ENCODE results near the gene VWA3B.

DNA sequence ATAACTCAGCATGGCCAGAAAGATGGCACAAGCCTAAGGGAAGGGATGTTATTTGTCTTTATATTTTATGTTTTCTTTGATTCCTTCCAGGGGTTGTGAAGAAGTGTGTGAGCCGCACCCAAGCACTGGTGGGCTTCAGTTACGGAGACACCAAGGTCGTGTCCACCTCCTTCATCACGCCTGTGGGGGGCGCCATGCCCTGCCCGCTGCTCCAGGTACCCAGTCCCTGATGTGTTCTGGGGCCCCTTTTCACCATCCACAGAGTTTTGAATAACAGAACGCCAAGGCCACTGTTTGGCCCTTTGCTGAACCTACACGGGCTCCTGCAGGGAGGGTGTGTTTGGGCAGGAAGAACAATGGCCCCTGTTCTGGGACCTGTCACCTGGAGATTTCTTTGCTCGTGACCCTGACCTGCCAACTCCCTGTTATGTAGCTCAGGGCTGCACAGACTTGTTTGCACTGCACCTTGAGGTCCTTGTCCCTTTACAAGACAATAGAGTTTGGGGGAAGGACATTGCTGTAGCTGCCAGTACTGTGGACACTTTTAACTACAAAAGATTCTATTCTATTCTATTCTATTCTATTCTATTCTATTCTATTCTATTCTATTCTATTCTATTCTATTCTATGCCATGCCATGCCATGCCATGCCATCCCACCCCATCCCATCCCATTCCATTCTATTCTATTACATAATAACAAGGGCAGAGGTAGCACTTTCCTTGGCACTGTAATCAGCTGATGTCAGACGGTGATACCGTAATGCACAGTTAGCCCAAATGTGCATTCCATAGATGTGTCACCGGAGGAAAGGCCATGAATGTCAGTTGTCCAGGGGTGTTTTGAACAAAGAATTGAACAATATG lies 211.1 kb downstream of the VWA3B start:
- TF ChIP-seq, protein P1, sequence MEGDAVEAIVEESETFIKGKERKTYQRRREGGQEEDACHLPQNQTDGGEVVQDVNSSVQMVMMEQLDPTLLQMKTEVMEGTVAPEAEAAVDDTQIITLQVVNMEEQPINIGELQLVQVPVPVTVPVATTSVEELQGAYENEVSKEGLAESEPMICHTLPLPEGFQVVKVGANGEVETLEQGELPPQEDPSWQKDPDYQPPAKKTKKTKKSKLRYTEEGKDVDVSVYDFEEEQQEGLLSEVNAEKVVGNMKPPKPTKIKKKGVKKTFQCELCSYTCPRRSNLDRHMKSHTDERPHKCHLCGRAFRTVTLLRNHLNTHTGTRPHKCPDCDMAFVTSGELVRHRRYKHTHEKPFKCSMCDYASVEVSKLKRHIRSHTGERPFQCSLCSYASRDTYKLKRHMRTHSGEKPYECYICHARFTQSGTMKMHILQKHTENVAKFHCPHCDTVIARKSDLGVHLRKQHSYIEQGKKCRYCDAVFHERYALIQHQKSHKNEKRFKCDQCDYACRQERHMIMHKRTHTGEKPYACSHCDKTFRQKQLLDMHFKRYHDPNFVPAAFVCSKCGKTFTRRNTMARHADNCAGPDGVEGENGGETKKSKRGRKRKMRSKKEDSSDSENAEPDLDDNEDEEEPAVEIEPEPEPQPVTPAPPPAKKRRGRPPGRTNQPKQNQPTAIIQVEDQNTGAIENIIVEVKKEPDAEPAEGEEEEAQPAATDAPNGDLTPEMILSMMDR (IDR thresholded peaks at IDR 0.05) = no peak
- no peak for TF ChIP-seq POLR2A (IDR thresholded peaks at IDR 0.05)
